Ammon's horn (tissue), 1 donor: ENCODE measurements around the gene POLRMT.
"Not testable (repeated sequence)": the region's sequence is repeated elsewhere in the genome, so short reads cannot be mapped to it uniquely, and the experiment has no call there.

ENCODE experiments used
- DNase-seq: peaks from one replicate; pipeline ENCODE4 v3.0.0-alpha.2; 2016; ENCODE audit warnings: low spot score

Gene POLRMT

DNA sequence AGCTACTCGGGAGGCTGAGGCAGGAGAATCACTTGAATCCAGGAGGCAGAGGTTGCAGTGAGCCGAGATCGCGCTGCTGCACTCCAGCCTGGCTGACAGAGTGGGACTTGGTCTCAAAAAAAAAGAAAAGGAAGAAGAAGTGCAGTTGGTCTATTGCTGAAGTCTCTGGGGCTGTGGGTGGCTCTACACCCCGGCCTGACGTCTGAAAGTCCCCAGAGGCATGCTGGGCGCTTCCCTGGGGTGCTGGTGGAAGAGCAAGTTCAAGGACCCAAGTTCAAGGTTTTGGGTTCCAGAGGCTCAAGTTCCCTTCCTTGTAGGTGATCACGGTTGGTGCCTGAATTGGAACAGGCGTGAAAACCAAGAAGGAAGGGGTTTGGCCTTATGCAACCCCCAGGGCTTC, 39.8 kb downstream of the POLRMT start:
- no peak for DNase-seq

DNA sequence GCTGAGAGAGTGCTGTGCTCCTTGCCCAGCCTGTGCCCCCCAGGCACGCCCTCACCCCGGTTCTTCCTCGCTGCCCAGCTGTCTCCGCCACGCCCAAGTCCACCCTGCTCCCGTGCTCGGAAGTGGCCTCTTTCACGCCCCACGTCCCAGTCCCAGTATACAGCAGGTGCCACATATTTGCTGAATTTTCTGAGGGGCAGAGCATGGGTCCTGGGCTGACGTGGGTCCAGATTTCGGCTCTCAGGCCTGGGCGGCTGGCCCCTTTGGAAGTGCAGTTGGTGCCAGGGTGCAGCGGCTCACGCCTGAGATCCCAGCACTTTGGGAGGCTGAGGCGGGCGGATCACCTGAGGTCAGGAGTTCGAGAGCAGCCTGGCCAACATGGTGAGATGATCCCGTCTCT, 40.3 kb downstream of the POLRMT start:
- DNase-seq: no peak

DNA sequence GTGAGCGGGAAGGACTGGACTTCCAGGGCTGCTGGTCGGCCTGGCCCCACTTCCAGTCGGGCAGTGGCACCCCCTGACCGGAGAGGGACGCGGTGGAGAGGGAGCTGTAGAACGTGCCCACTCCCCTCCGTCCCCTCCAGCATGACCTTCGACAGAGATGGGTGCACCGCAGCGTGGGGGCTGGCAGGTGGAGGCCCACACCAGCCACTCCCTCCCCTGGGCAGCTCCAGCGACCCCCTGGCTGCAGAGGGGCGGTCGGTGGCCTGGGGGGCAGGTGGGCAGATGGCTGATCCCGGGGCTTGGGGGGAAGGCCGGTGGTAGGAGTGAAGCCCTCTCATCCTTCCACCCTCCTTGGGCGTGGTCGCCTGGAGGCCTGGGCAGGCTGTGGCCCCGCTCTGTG, 41.2 kb downstream of the POLRMT start:
- no peak for DNase-seq

DNA sequence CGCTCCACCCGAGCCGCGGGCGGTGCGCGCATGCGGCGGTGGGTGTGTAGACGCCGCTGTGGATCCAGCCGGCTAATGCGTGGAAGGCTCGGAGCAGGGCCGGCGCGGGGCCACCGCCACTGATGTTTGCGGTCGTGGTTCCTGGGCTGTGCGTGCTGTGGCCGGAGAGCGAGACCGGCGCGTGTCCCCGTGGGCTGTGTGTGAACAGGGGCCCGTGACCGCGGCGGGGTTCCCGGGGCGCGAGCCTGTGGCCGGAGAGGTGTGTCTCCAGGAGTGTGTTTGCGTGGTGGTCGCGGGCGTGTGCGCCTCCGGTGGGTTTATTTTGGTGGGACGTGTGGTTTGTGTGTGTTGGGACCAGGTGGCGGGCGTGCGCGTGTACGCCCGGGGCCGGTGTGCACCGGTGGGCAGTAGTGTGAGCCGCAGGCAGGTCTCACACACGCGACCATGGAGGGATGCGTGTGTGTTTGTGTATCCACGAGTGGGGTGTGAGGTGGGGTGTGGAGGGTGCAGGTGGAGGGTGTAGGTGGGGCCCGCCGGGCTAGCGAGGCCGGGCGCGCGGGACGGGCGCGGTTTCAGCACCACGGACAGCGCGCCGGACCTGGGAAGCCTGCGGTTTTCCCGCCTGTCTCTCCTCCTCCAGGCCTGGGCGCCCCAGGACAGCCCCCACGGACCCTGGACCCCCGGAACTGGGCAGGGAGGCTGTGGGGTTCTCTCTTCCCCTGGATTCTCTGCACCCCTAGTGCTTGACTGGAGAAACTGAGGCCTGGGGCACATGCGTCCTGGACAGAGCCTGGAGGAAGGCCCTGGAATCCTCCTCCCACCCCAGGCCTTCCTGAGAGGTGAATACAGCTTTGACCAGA, 42.0 kb downstream of the POLRMT start:
- DNase-seq: no peak

DNA sequence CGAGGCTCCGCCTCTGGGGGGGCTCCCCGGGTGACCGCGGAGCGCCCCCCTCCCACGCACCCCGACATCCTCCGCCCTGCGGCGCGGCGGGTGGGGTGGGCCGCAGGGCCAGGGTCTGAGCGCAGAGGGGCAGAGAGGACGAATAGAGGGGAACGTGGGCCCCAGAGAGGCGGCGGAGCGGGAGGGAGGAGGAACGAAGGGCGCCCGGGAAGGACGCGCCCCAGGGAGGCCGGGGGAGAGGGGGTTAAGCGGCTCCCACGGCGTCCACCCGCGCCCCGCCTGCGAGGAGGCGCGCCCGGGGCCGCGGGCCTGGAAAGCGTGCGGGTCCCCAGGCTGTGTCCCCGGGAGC, 42.6 kb downstream of the POLRMT start:
- no peak for DNase-seq

DNA sequence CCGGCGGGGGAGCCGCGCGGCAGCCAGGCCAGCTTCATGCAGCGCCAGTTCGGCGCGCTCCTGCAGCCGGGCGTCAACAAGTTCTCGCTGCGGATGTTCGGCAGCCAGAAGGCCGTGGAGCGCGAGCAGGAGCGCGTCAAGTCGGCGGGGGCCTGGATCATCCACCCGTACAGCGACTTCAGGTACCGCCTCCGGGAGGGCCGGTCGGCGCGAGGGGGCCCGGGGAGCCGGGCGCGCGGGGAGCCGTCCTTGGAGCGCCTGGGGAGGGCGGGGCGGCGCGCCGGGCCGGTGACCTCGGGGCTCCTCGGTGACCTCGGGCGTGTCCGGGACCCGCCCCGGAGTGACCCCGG, 43.0 kb downstream of the POLRMT start:
- no peak for DNase-seq

DNA sequence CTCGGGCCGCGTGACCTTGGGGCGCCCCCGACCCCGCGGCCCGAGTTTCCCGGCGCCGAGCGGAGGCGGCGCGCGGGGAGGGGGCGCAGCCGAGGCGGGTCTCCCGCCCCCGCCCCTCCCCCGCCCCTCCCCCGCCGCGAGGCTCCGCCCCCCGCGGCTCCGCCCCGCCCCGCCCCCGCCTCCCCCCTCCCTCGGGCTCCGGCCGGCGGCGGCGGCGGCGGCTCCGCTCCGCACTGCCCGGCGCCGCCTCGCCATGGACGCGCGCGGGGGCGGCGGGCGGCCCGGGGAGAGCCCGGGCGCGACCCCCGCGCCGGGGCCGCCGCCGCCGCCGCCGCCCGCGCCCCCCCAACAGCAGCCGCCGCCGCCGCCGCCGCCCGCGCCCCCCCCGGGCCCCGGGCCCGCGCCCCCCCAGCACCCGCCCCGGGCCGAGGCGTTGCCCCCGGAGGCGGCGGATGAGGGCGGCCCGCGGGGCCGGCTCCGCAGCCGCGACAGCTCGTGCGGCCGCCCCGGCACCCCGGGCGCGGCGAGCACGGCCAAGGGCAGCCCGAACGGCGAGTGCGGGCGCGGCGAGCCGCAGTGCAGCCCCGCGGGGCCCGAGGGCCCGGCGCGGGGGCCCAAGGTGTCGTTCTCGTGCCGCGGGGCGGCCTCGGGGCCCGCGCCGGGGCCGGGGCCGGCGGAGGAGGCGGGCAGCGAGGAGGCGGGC, 43.5 kb downstream of the POLRMT start, which contains the start of gene HCN2:
Gene HCN2 (plus strand): TSS at position 189 of the 703 bp plus-strand sequence. CDS start 65 bp downstream, at position 254.
- no peak for DNase-seq

DNA sequence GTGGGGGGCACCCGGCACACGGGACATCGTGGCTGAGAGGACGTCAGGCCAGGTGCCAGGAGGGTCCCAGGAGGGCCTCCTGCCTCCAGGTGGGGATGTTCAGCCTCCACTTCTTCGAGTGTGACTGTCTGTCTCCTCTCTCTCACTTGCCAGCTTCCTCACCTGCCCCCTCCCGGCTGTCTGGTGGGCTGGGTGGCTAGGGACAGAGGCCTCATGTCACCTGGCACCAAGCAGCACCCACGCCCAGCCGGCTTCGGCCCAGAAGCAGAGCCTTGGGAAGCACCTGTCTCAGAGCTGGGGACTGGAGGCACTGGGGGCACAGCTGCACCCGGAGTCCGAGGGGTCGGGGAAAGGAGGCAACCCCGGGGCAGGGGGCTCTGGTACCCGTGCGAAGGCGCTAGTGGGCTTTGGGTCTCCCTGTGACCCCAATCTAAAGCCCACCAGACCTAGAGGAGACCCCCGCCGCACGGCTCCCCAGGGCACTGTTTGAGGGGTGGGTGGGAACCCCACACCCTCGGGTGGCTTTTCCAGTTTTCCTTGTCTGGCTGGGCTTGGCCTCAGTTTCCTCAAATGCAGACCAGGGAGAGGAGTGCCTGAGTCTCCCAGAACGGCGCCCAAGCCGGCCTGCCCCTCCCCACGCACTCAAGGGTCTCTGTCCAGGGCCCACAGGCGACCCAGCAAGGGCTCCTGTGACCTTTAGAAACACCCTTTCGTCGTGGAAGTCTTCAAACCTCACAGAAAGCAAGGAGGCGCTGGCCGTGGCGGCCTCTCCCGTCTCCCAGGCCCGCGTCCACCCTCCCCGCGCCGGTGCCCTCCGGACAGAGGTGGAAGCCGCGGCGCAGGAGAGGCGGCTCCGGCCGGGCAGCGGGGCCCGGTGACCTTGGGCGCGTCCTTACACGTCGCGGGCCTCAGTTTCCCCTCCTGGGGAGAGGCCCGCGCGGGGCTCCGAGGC, 44.3 kb downstream of the POLRMT start:
- no peak for DNase-seq

DNA sequence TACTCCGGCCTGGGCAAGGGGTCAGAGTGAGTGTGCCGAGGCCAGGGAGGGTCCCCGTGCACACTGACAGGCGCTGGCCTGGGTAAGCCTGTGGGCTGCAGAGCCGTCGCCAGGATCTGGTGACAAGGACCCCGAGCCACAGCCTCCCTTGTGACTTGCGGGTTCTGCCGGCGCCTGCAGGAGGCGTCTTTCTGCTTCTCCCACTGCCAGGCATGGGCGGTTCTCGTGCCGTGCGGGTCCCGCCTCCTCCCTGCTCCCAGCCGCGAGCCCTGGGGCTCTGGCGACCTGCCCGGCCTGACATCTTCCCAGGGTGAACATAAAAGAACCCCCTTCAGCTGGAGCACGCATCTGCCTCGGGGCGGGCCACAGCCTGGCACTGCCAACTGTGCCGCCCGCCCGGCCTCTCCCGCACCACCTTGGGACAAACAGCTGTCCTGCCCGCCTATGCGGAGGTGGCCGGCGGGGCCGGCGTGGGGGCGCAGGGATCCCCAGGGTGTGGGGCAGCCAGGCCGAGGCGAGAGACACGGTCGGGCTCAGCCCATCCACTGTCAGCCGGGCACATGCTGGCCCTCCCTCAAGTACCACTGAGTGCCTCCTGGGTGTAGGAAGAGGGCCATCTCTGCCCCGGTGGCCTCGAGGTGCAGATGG, 45.1 kb downstream of the POLRMT start:
- peak; percentile 93 for DNase-seq

DNA sequence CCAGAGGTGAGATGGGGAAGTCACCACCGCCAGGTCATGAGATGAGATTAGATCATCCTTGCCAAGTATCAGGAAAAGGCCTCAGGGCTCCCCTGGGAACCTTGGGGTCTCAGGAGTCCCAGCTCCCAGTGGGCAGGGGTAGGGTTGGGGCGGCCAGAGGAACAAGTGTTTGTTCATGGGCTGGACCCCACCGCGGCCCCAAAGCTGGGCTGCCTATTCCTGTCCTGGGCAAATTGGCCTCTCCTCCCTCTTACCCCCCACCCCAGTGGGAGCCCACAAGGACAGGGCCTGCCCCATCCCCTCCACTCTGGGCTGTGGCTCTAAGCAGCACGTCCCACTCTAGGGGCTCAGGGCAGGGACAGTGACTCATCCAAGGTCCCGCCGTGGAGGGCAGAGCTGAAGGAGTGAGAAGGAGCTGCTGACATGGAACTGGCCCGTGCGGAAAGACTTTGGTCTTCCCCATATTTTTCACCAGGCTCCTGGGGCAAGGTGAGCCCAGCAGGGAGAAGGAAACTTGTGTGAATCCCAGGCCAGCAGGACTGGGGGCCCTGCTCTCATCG, 47.7 kb downstream of the POLRMT start:
- DNase-seq: no peak

DNA sequence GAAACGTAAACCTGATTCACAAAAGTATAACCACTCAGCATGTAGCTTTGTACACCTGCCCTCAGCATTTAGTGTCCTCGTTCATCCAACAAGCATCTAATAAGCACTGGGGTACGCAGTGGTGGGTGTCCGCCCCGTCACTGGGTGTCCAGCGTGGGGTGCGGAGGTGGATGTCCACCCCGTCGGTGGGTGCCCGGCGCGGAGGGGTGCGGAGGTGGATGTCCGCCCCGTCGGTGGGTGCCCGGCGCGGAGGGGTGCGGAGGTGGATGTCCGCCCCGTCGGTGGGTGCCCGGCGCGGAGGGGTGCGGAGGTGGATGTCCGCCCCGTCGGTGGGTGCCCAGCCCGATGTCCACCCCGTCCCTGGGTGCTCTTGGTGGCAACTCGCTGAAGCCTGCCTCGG, 48.2 kb downstream of the POLRMT start:
- DNase-seq: not testable (repeated sequence)

DNA sequence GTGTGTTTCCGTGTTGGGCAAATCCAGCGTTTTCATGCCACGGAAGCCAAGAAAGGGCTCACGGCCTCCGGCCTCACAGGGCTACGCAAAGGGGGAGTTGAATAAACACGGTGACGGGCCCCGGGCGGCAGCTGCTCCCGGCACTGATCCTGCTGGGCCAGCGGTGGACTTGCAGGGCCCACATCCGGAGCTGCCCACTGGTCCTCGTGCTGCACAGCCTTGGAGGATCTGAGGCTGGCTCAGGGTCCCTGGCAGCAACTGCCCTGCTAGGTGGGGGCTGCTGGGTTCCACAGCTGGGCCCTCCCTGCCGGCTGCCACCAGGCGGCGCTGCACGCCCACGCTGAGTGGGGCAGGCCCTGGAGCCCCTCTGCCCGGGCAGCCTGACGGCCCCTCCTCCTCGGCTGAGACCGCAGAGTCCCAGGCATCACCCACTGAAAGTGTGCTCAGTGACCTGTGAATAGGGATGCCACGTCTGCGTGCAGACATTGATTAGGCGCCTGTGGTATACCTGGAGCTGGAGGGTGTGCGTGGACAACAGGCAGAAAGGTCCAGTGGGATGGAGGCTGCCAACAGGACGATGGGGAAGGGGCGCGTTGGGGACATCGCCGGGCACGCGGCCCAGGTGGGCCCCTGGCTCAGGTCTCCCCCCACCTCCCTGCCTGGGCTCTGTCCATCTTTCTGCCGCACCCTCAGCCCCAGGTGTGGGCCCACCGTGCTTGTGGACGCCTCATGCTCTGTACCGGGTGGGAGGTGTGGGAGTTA, 48.9 kb downstream of the POLRMT start:
- DNase-seq: peak; percentile 74

DNA sequence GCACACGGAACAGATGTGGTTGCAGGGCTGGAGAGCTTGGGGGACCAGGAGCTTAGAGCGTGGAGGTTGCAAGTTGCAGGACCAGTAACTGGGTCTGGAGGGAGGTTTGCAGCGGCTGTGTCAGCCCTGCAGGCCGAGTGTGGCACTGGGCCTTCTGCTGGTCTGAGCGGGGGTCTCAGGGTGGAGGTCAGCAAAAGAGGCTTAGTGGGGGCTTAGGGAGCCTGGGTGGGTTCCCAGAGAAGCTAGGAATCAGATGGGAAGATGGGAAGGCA, 49.4 kb downstream of the POLRMT start:
- no peak for DNase-seq

DNA sequence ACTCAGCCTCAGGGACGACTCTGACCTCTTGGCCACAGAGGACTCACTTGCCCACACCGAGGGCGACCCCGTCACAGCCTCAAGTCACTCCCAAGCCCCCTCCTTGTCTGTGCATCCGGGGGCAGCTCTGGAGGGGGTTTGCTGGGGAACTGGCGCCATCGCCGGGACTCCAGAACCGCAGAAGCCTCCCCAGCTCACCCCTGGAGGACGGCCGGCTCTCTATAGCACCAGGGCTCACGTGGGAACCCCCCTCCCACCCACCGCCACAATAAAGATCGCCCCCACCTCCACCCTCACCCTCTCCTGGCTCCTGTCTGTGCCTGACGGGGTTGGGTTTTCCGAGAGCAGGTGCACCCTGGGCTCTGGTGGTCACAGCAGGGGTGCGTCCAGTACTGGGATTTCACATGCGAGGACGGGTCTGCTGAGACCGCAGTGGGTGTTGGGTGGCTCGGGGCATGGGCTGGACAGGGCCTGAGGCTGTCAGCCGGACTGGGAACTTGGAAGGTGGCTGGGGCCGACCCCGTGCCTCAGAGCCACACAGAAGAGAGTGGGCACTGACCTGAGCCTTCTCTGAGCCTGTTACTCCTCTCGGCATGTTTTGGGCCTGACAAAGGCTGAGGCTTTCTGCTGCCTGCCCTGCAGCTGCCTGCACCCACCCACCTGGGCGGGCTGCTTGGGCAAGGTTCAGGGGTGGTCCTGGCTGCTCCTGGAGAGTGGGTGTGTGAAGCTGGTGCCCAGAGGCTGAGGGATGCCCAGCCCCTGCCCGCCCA, 50.0 kb downstream of the POLRMT start:
- DNase-seq: no peak

DNA sequence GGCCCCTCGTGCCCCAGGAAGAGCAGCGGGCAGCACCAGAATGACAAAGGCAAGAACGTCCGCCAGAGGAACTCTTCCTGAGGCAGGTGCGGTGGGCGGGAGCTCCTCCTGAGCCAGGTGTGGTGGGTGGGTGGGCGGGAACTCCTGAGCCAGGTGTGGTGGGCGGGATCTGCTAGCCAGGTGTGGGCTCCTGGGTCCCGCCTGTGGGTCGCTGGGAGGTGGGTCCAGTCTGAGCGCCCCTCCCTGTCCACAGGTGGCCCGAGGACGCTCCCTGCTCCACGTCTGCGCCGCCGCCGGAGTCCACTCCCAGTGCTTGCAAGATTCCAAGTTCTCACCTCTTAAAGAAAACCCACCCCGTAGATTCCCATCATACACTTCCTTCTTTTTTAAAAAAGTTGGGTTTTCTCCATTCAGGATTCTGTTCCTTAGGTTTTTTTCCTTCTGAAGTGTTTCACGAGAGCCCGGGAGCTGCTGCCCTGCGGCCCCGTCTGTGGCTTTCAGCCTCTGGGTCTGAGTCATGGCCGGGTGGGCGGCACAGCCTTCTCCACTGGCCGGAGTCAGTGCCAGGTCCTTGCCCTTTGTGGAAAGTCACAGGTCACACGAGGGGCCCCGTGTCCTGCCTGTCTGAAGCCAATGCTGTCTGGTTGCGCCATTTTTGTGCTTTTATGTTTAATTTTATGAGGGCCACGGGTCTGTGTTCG, 50.7 kb downstream of the POLRMT start:
- DNase-seq: no peak

DNA sequence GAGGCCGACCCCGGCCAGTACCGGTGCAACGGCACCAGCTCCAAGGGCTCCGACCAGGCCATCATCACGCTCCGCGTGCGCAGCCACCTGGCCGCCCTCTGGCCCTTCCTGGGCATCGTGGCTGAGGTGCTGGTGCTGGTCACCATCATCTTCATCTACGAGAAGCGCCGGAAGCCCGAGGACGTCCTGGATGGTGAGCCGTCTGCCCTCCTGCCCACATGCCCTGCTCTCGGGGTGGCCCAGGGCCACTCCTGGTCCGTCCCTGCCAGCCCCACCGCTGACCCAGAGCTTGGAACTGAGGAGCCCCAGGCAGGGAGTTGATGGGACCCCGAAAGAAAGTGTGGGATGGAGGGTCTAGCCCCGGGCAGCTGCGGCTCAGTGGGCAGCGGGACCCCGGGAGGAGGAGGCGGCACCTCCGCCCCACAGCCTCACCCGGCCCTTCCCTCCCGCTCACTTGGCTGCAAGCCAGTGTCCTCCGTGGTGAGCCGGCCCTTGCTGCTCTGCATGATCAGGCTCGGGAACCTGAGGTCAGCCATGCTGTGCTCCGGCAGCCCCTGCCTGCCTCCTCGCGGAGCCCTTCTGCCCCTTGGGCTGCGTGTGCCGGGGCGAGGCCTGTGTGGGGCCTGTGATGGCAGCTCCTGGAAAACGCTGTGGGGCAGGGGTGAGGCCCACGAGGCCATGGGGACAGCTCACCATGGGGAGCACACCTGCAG, 51.8 kb downstream of the POLRMT start:
- no peak for DNase-seq

DNA sequence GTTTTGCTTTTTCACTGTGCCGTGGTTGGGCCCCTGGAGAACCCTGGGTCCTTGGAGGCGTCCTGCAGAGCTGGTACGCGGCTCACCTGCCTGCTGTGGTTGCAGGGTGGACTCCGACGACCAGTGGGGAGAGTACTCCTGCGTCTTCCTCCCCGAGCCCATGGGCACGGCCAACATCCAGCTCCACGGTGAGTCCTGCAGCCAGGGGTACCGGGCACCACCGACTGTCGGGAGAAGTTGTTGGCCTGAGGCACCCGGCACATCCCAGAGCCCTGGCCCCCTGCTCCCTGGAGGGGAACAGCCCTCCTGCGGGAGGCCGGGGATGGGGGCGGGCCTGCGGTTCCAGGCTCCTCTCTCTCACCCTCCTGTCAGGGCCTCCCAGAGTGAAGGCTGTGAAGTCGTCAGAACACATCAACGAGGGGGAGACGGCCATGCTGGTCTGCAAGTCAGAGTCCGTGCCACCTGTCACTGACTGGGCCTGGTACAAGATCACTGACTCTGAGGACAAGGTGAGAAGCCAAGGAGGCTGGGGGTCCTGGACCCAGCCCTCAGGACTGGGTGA, 53.0 kb downstream of the POLRMT start:
- no peak for DNase-seq

DNA sequence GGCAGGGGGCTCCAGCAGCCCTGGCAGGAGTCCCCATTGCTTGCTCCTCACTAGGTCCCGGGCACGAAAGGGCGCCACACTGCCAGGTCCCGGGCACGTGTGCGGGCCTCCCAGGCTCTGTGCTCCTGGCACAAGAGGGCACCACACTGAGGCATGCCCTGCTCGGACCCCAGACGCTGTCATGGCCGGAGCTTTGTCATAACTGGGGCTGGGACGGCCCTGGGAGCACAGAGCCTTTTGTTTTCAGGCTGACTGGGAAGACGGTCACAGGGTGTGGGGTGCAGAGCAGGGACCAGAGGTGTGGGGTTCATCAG, 53.5 kb downstream of the POLRMT start:
- no peak for DNase-seq
